ENCODE results near the gene LRP6. TPM values are rescaled to one million over a fixed set of nuclear protein-coding genes. Genes with fewer than 3 reads are reported as not detected.

The LRP6 gene
- total and polyA plus RNA-seq, 2 donors (not counting 1 experiment from before 2014, with no cell fraction given): 21.0 to 39.3 TPM

- Histone ChIP-seq H3K9me3 (ENCODE audit: control insufficient read depth, insufficient read depth, low read depth, low read length) (no peaks in the 10 kb centered on the region), H3K4me1 (ENCODE audit: control insufficient read depth, extremely low read depth, insufficient read depth, low read length) (peaks cover 3% of the 10 kb centered on the region), H3K27ac (ENCODE audit: insufficient read depth, low read length) (no peak overlapping the region), H4K20me1 (ENCODE audit: control insufficient read depth, extremely low read depth, insufficient read depth, low read length) (no peaks in the 10 kb centered on the region), H2AFZ (ENCODE audit: low read length) (no peak overlapping the region), H3K9ac (ENCODE audit: insufficient read depth, low read length) (no peak overlapping the region), H3K36me3 (ENCODE audit: control insufficient read depth, insufficient read depth, low read length) (no peaks in the 10 kb centered on the region), H3K4me3 (replicated peaks in 1 of 4; ENCODE audit: control extremely low read depth in 1 of 4, insufficient read depth in 1 of 4, low read depth in 3 of 4, low read length in 4 of 4) (no peak overlapping the region), H3K4me2 (ENCODE audit: extremely low read depth, insufficient read depth, low read length) (no peak overlapping the region), H3K27me3 (ENCODE audit: control insufficient read depth, insufficient read depth, low read length) (no peaks in the 10 kb centered on the region), H3K79me2 (ENCODE audit: control insufficient read depth, insufficient read depth, low read length) (no peaks in the 10 kb centered on the region)
- no peak for DNase-seq (ENCODE audit: low read depth in 2 of 2)
- TF ChIP-seq EZH2 (IDR thresholded peaks at IDR 0.05; ENCODE audit: low read length, missing control alignments): no peak
- TF ChIP-seq CTCF (conservative IDR thresholded peaks at IDR 0.05 in 1 of 2, IDR thresholded peaks at IDR 0.05 in 1 of 2; ENCODE audit: low read depth in 1 of 2, low read length in 2 of 2): no peak
Measured at GRCh38 chr12:12286441-12286840, 19.6 kb upstream of the LRP6 start.

GRCh38 chr12:12282761-12283425, 16.0 kb upstream of the LRP6 start:
- H3K4me3 ChIP-seq (replicated peaks in 1 of 4; ENCODE audit: control extremely low read depth in 1 of 4, insufficient read depth in 1 of 4, low read depth in 3 of 4, low read length in 4 of 4): no peak overlapping the region
- no peaks in the 10 kb centered on the region for H3K36me3 ChIP-seq (ENCODE audit: control insufficient read depth, insufficient read depth, low read length)
- no peak overlapping the region for H2AFZ ChIP-seq (ENCODE audit: low read length)
- no peaks in the 10 kb centered on the region for H3K27me3 ChIP-seq (ENCODE audit: control insufficient read depth, insufficient read depth, low read length)
- H3K9ac ChIP-seq (ENCODE audit: insufficient read depth, low read length): no peak overlapping the region
- H3K4me1 ChIP-seq (ENCODE audit: control insufficient read depth, extremely low read depth, insufficient read depth, low read length): peaks cover 3% of the 10 kb centered on the region
- H3K27ac ChIP-seq (ENCODE audit: insufficient read depth, low read length): no peak overlapping the region
- peak; percentile 68 to 90 for DNase-seq (ENCODE audit: low read depth in 2 of 2)
- no peaks in the 10 kb centered on the region for H3K9me3 ChIP-seq (ENCODE audit: control insufficient read depth, insufficient read depth, low read depth, low read length)
- no peaks in the 10 kb centered on the region for H3K79me2 ChIP-seq (ENCODE audit: control insufficient read depth, insufficient read depth, low read length)
- no peak overlapping the region for H3K4me2 ChIP-seq (ENCODE audit: extremely low read depth, insufficient read depth, low read length)
- no peaks in the 10 kb centered on the region for H4K20me1 ChIP-seq (ENCODE audit: control insufficient read depth, extremely low read depth, insufficient read depth, low read length)
- TF ChIP-seq CTCF (conservative IDR thresholded peaks at IDR 0.05 in 1 of 2, IDR thresholded peaks at IDR 0.05 in 1 of 2; ENCODE audit: low read depth in 1 of 2, low read length in 2 of 2) (no peak), EZH2 (IDR thresholded peaks at IDR 0.05; ENCODE audit: low read length, missing control alignments) (no peak)

GRCh38 chr12:12282202-12282601, 15.4 kb upstream of the LRP6 start:
- H3K9ac ChIP-seq (ENCODE audit: insufficient read depth, low read length): no peak overlapping the region
- no peaks in the 10 kb centered on the region for H3K27me3 ChIP-seq (ENCODE audit: control insufficient read depth, insufficient read depth, low read length)
- no peak overlapping the region for H3K4me2 ChIP-seq (ENCODE audit: extremely low read depth, insufficient read depth, low read length)
- H2AFZ ChIP-seq (ENCODE audit: low read length): no peak overlapping the region
- H3K4me1 ChIP-seq (ENCODE audit: control insufficient read depth, extremely low read depth, insufficient read depth, low read length): peaks cover 3% of the 10 kb centered on the region
- TF ChIP-seq EZH2 (IDR thresholded peaks at IDR 0.05; ENCODE audit: low read length, missing control alignments) (no peak), CTCF (conservative IDR thresholded peaks at IDR 0.05 in 1 of 2, IDR thresholded peaks at IDR 0.05 in 1 of 2; ENCODE audit: low read depth in 1 of 2, low read length in 2 of 2) (no peak)
- H3K79me2 ChIP-seq (ENCODE audit: control insufficient read depth, insufficient read depth, low read length): no peaks in the 10 kb centered on the region
- no peaks in the 10 kb centered on the region for H3K9me3 ChIP-seq (ENCODE audit: control insufficient read depth, insufficient read depth, low read depth, low read length)
- DNase-seq (ENCODE audit: low read depth in 2 of 2): no peak
- H4K20me1 ChIP-seq (ENCODE audit: control insufficient read depth, extremely low read depth, insufficient read depth, low read length): no peaks in the 10 kb centered on the region
- no peak overlapping the region for H3K27ac ChIP-seq (ENCODE audit: insufficient read depth, low read length)
- no peaks in the 10 kb centered on the region for H3K36me3 ChIP-seq (ENCODE audit: control insufficient read depth, insufficient read depth, low read length)
- no peak overlapping the region for H3K4me3 ChIP-seq (replicated peaks in 1 of 4; ENCODE audit: control extremely low read depth in 1 of 4, insufficient read depth in 1 of 4, low read depth in 3 of 4, low read length in 4 of 4)
